CD14-positive monocyte (primary cell): ENCODE data around the gene LRP6. TPM values are rescaled to one million over a fixed set of nuclear protein-coding genes. Genes with fewer than 3 reads are reported as not detected.

Source experiments
- DNase-seq, 3 donors: peaks; one replicate each; pipeline ENCODE4 v3.0.0-alpha.2; 2011 to 2022
- H2AFZ ChIP-seq: 2 replicates; pipeline ENCODE4 v1.6.0; 2012; ENCODE audit warnings: mild to moderate bottlenecking, low read depth, low read length, inconsistent platforms; ENCODE audit not compliant: insufficient read depth, poor library complexity, severe bottlenecking
- H3K27ac ChIP-seq, 2 donors: 1 replicate in 1 of 2; 2 replicates in 1 of 2; pipeline ENCODE4 v1.5.1; 2012 to 2013; ENCODE audit warnings: low read length in 2 of 2, control low read depth in 1 of 2, inconsistent platforms in 1 of 2, low read depth in 1 of 2, mild to moderate bottlenecking in 1 of 2
- H3K27me3 ChIP-seq, 2 donors: one replicate each; pipeline versions ENCODE4 v1.6.0 to v1.6.1; 2011 to 2013; ENCODE audit warnings: low read length in 2 of 2; ENCODE audit not compliant: control insufficient read depth in 2 of 2, insufficient read depth in 2 of 2
- H3K36me3 ChIP-seq, 2 donors: replicated peaks in 1 of 2; 1 replicate in 1 of 2; 2 replicates in 1 of 2; pipeline versions ENCODE4 v1.5.1 to v1.6.1; 2012 to 2013; ENCODE audit warnings: low read length in 2 of 2, control low read depth in 1 of 2, inconsistent platforms in 1 of 2, mild to moderate bottlenecking in 1 of 2; ENCODE audit not compliant: insufficient read depth in 2 of 2, control insufficient read depth in 1 of 2
- H3K4me1 ChIP-seq, 2 donors: 1 replicate in 1 of 2; 2 replicates in 1 of 2; pipeline versions ENCODE4 v1.5.1 to v1.6.1; 2012 to 2013; ENCODE audit warnings: low read length in 2 of 2, control low read depth in 1 of 2, inconsistent platforms in 1 of 2, mild to moderate bottlenecking in 1 of 2, moderate library complexity in 1 of 2; ENCODE audit not compliant: insufficient read depth in 2 of 2, control insufficient read depth in 1 of 2
- H3K4me2 ChIP-seq: replicated peaks from 2 replicates; pipeline ENCODE3; 2012; ENCODE audit warnings: low read length, moderate library complexity, mild to moderate bottlenecking; ENCODE audit not compliant: poor library complexity, severe bottlenecking; ENCODE audit errors: extremely low read depth
- H3K4me3 ChIP-seq, 3 experiments: fragments of 200-600 bp in 1 of 3; sonication (generic) in 1 of 3; replicated peaks in 1 of 3; 1 replicate in 2 of 3; 2 replicates in 1 of 3; pipeline ENCODE4 v1.5.1; 2011 to 2013; ENCODE audit warnings: low read length in 3 of 3, mild to moderate bottlenecking in 3 of 3, control low read depth in 2 of 3, low read depth in 2 of 3, inconsistent platforms in 1 of 3, moderate library complexity in 1 of 3
- H3K79me2 ChIP-seq: 2 replicates; pipeline ENCODE4 v1.6.0; 2012; ENCODE audit warnings: mild to moderate bottlenecking, control low read depth, inconsistent platforms, low read length, moderate library complexity; ENCODE audit not compliant: insufficient read depth
- H3K9ac ChIP-seq: 2 replicates; pipeline ENCODE4 v1.6.0; 2017; ENCODE audit warnings: low read length, mild to moderate bottlenecking; ENCODE audit not compliant: insufficient read depth, poor library complexity, severe bottlenecking
- H3K9me3 ChIP-seq, 2 donors: replicated peaks in 1 of 2; 1 replicate in 1 of 2; 2 replicates in 1 of 2; pipeline versions ENCODE4 v1.5.1 to v1.6.1; 2012 to 2013; ENCODE audit warnings: low read length in 2 of 2, control low read depth in 1 of 2; ENCODE audit not compliant: control insufficient read depth in 1 of 2, insufficient read depth in 1 of 2
- H4K20me1 ChIP-seq: 2 replicates; pipeline ENCODE4 v1.6.0; 2012; ENCODE audit warnings: mild to moderate bottlenecking, low read length, control low read depth, moderate library complexity; ENCODE audit not compliant: insufficient read depth
- H3K27ac Mint-ChIP-seq, 7 donors: one replicate each; pipeline ENCODE4 v1.8.0; 2020; ENCODE audit warnings: mild to moderate bottlenecking in 7 of 7, mixed read lengths in 7 of 7, moderate library complexity in 6 of 7, inconsistent platforms in 2 of 7
- H3K27me3 Mint-ChIP-seq, 3 donors: one replicate each; pipeline ENCODE4 v1.8.0; 2021 to 2022; ENCODE audit warnings: low read depth in 3 of 3, mild to moderate bottlenecking in 3 of 3, mixed read lengths in 3 of 3, moderate library complexity in 3 of 3, inconsistent platforms in 1 of 3
- H3K36me3 Mint-ChIP-seq, 2 donors: one replicate each; pipeline ENCODE4 v1.8.0; 2020; ENCODE audit warnings: mixed read lengths in 2 of 2, inconsistent platforms in 1 of 2, mild to moderate bottlenecking in 1 of 2
- H3K4me1 Mint-ChIP-seq: one replicate; pipeline ENCODE4 v1.8.0; 2020; ENCODE audit warnings: mild to moderate bottlenecking, mixed read lengths
- H3K4me3 Mint-ChIP-seq, 2 donors: one replicate each; pipeline ENCODE4 v1.8.0; 2020; ENCODE audit warnings: mild to moderate bottlenecking in 2 of 2, mixed read lengths in 2 of 2, moderate library complexity in 1 of 2
- H3K9me3 Mint-ChIP-seq, 7 donors: one replicate each; pipeline ENCODE4 v1.8.0; 2020 to 2022; ENCODE audit warnings: mixed read lengths in 7 of 7, mild to moderate bottlenecking in 6 of 7, moderate library complexity in 6 of 7, inconsistent platforms in 2 of 7
- CTCF ChIP-seq: fragments of 200-600 bp; IDR thresholded peaks from one replicate; pipeline ENCODE4 v1.8.0; 2022; ENCODE audit warnings: antibody characterized with exemption, mild to moderate bottlenecking
- WGBS: methylation state at CpG from one replicate; pipeline ENCODE4 v1.1.5; 2013; ENCODE audit warnings: missing lambda C conversion rate; ENCODE audit not compliant: insufficient coverage; 5-methylcytosine and 5-hydroxymethylcytosine counted together
- intact Hi-C, 2 donors: fragments of 100-400 bp; cut with micrococcal nuclease; formaldehyde crosslinking; loops; one replicate each; pipeline versions ENCODE4 v1.15.0 to v1.15.1; 2023
- polyA plus RNA-seq, 3 donors: library from polyadenylated mRNA; depleted of rRNA in 1 of 3; unstranded in 2 of 3; stranded (reverse) in 1 of 3; fragments of 300-500 nt in 2 of 3; fragments of >200 nt in 1 of 3; fragmentation: Illumina TruSeq in 2 of 3; gene quantifications; 1 replicate in 2 of 3; 2 replicates in 1 of 3; pipeline ENCODE4 v1.2.3, GENCODE V29; 2012 to 2021

Gene LRP6
- polyA plus RNA-seq, 3 donors, result 0.08 TPM; not detected in 2

DNA sequence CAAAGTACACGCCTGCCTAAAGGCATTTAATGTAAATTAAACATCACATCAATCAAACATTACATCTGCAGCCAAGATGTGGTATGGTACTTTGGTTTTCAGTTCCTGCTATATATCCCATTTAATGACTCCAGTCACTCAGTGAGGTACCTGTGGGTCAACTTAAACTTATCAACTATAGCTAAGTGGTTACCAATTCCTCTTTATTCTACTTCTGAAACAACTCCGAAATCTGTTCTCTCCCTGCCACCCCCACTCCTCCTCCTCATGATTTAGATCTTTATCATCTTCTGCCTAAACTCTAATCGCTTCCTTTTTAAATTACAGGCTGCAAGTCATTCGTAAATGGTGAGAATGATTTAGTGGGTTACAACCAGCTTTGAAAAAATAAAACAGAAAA lies 138.2 kb downstream of the LRP6 start:
- H3K36me3 ChIP-seq, result no peaks in the 10 kb centered on the region
- Mint-ChIP-seq H3K9me3 (peaks cover 0 to 2% (median 0%) of the 10 kb centered on the region in 7 donors), H3K4me3 (no peak overlapping the region), H3K27ac (no peak overlapping the region), H3K4me1 (peaks cover 2% of the 10 kb centered on the region), H3K36me3 (no peaks in the 10 kb centered on the region), H3K27me3 (peaks cover 0 to 8% (median 3%) of the 10 kb centered on the region in 3 donors)
- intact Hi-C loops, result no loop called here
- no peak overlapping the region for H3K4me3 ChIP-seq
- H3K9me3 ChIP-seq, result no peaks in the 10 kb centered on the region
- H3K4me1 ChIP-seq, result peaks cover 0 to under 1% of the 10 kb centered on the region in 2 donors
- no peak overlapping the region for H3K9ac ChIP-seq
- no peak overlapping the region for H3K4me2 ChIP-seq
- H2AFZ ChIP-seq, result no peak overlapping the region
- TF ChIP-seq CTCF, result no peak
- WGBS, result no CpG with 5 or more reads among the region's 4 CpGs
- H3K27ac ChIP-seq, result no peak overlapping the region
- no peak for DNase-seq
- no peaks in the 10 kb centered on the region for H4K20me1 ChIP-seq
- H3K27me3 ChIP-seq, result no peaks in the 10 kb centered on the region
- no peaks in the 10 kb centered on the region for H3K79me2 ChIP-seq

DNA sequence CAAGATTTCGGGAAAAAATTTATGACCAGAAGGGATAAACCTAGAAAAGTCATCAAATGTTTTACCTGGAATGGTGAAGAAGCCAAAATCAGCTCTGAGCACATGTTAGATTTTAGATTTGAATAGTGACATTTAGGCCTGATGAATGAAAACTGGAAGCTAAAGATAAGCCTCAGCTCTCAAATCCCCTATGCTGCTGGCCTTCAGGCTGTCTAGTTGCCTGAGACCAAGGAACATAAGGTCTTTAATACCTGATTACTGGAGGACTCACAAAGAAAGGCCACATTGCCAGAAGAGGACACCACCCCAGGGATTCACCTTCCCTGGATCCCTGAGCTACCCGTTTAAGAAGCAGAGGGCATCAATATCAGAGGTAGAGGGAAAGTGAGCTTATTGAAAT lies 139.5 kb downstream of the LRP6 start:
- Histone ChIP-seq H3K27ac (no peak overlapping the region), H3K27me3 (no peaks in the 10 kb centered on the region), H3K9me3 (no peaks in the 10 kb centered on the region), H2AFZ (no peak overlapping the region), H3K36me3 (no peaks in the 10 kb centered on the region), H3K9ac (no peak overlapping the region), H4K20me1 (no peaks in the 10 kb centered on the region), H3K4me1 (peaks cover 0 to 10% of the 10 kb centered on the region in 2 donors), H3K79me2 (no peaks in the 10 kb centered on the region), H3K4me2 (no peak overlapping the region), H3K4me3 (no peak overlapping the region)
- intact Hi-C loops, result no loop called here
- no CpG with 5 or more reads among the region's 2 CpGs for WGBS
- Mint-ChIP-seq H3K36me3 (no peaks in the 10 kb centered on the region), H3K4me1 (peaks cover 15% of the 10 kb centered on the region), H3K27ac (no peak overlapping the region), H3K9me3 (peaks cover 0 to 2% (median 0%) of the 10 kb centered on the region in 7 donors), H3K27me3 (peaks cover 0 to 8% (median 3%) of the 10 kb centered on the region in 3 donors), H3K4me3 (no peak overlapping the region)
- DNase-seq, result no peak
- TF ChIP-seq CTCF, result no peak
